H9 (cell line): ENCODE measurements around the gene GP2. TPM values are rescaled to one million over a fixed set of nuclear protein-coding genes. Genes with fewer than 3 reads are reported as not detected.

Source experiments
- DNase-seq: peaks from one replicate; pipeline ENCODE4 v3.0.0-alpha.2; 2017
- H2AFZ ChIP-seq: one replicate; pipeline ENCODE4 v1.6.1; 2013; ENCODE audit warnings: mild to moderate bottlenecking, low read length, control low read depth, moderate library complexity
- H2AK5ac ChIP-seq: 2 replicates; pipeline ENCODE4 v1.6.1; 2013; ENCODE audit warnings: low read length, control low read depth, mixed read lengths; ENCODE audit not compliant: insufficient read length
- H2BK120ac ChIP-seq: one replicate; pipeline ENCODE4 v1.6.1; 2013; ENCODE audit warnings: low read depth, mild to moderate bottlenecking, low read length, control low read depth, inconsistent platforms; ENCODE audit not compliant: poor library complexity, severe bottlenecking
- H2BK12ac ChIP-seq: 2 replicates; pipeline ENCODE4 v1.6.1; 2013; ENCODE audit warnings: low read length, control low read depth, mixed read lengths, low read depth; ENCODE audit not compliant: insufficient read length
- H2BK15ac ChIP-seq: 2 replicates; pipeline ENCODE4 v1.6.1; 2013; ENCODE audit warnings: low read depth, low read length, control low read depth
- H2BK20ac ChIP-seq: one replicate; pipeline ENCODE4 v1.6.1; 2013; ENCODE audit warnings: low read depth, mild to moderate bottlenecking, low read length, control low read depth, inconsistent platforms; ENCODE audit not compliant: poor library complexity, severe bottlenecking
- H2BK5ac ChIP-seq: 2 replicates; pipeline ENCODE4 v1.6.1; 2013; ENCODE audit warnings: low read length, control low read depth, mixed read lengths; ENCODE audit not compliant: insufficient read length
- H3K14ac ChIP-seq: 2 replicates; pipeline ENCODE4 v1.6.1; 2013; ENCODE audit warnings: low read length, control low read depth; ENCODE audit not compliant: insufficient read depth
- H3K18ac ChIP-seq: 2 replicates; pipeline ENCODE4 v1.6.1; 2013; ENCODE audit warnings: low read depth, mild to moderate bottlenecking, mixed read lengths, low read length, control low read depth; ENCODE audit not compliant: insufficient read length
- H3K23ac ChIP-seq: 2 replicates; pipeline ENCODE4 v1.6.1; 2013; ENCODE audit warnings: low read length, control low read depth, mixed read lengths, low read depth; ENCODE audit not compliant: insufficient read length
- H3K23me2 ChIP-seq: 2 replicates; pipeline ENCODE4 v1.6.1; 2013; ENCODE audit warnings: low read depth, mild to moderate bottlenecking, mixed read lengths, low read length, control low read depth; ENCODE audit not compliant: insufficient read length, poor library complexity, severe bottlenecking
- H3K27ac ChIP-seq: 2 replicates; pipeline ENCODE4 v1.5.1; 2013; ENCODE audit warnings: low read length, control low read depth, mixed read lengths, low read depth; ENCODE audit not compliant: insufficient read length
- H3K27me3 ChIP-seq: 2 replicates; pipeline ENCODE4 v1.6.1; 2013; ENCODE audit warnings: low read length, control low read depth, inconsistent platforms; ENCODE audit not compliant: insufficient read depth
- H3K4ac ChIP-seq: 2 replicates; pipeline ENCODE4 v1.6.1; 2013; ENCODE audit warnings: low read depth, mild to moderate bottlenecking, control low read depth, inconsistent platforms, low read length, moderate library complexity
- H3K4me1 ChIP-seq: 2 replicates; pipeline ENCODE4 v1.6.1; 2013; ENCODE audit warnings: low read length, control low read depth, inconsistent platforms; ENCODE audit not compliant: insufficient read depth
- H3K4me2 ChIP-seq: 2 replicates; pipeline ENCODE4 v1.6.1; 2013; ENCODE audit warnings: low read length, control low read depth, mixed read lengths; ENCODE audit not compliant: insufficient read length, insufficient read depth
- H3K56ac ChIP-seq: 2 replicates; pipeline ENCODE4 v1.6.1; 2013; ENCODE audit warnings: low read depth, mild to moderate bottlenecking, mixed read lengths, low read length, control low read depth; ENCODE audit not compliant: insufficient read length
- H3K79me1 ChIP-seq: 2 replicates; pipeline ENCODE4 v1.6.1; 2013; ENCODE audit warnings: low read depth, mild to moderate bottlenecking, moderate library complexity, low read length, control low read depth, inconsistent platforms; ENCODE audit not compliant: insufficient read depth, poor library complexity, severe bottlenecking
- H3K79me2 ChIP-seq: 2 replicates; pipeline ENCODE4 v1.6.1; 2013; ENCODE audit warnings: low read length, control low read depth, inconsistent platforms; ENCODE audit not compliant: insufficient read depth
- H3K9ac ChIP-seq: 2 replicates; pipeline ENCODE4 v1.6.1; 2013; ENCODE audit warnings: low read length, control low read depth, mixed read lengths; ENCODE audit not compliant: insufficient read length; ENCODE audit errors: extremely low read depth
- H3K9me3 ChIP-seq: one replicate; pipeline ENCODE4 v1.6.1; 2013; ENCODE audit warnings: low read depth, low read length, inconsistent platforms; ENCODE audit not compliant: control insufficient read depth
- H3T11ph ChIP-seq: one replicate; pipeline ENCODE4 v1.6.1; 2013; ENCODE audit warnings: mild to moderate bottlenecking, low read length, control low read depth, inconsistent platforms
- H4K20me1 ChIP-seq: one replicate; pipeline ENCODE4 v1.6.1; 2013; ENCODE audit not compliant: control insufficient read depth, insufficient read length, insufficient read depth
- H4K5ac ChIP-seq: 2 replicates; pipeline ENCODE4 v1.6.1; 2013; ENCODE audit warnings: low read depth, mild to moderate bottlenecking, mixed read lengths, low read length, control low read depth; ENCODE audit not compliant: insufficient read length
- H4K8ac ChIP-seq: replicated peaks from 2 replicates; pipeline ENCODE4 v1.6.1; 2013; ENCODE audit warnings: low read length, control low read depth, mixed read lengths, low read depth; ENCODE audit not compliant: insufficient read length
- H4K91ac ChIP-seq: 2 replicates; pipeline ENCODE4 v1.6.1; 2013; ENCODE audit warnings: low read depth, mild to moderate bottlenecking, moderate library complexity, mixed read lengths, low read length, control low read depth; ENCODE audit not compliant: insufficient read length
- H3K27ac Mint-ChIP-seq, 3 experiments: 2 replicates in 2 of 3; 3 replicates in 1 of 3; pipeline ENCODE4 v1.8.0; 2020 to 2021; ENCODE audit warnings: mixed read lengths in 3 of 3, mild to moderate bottlenecking in 1 of 3, moderate library complexity in 1 of 3
- H3K27me3 Mint-ChIP-seq: 2 replicates; pipeline ENCODE4 v1.8.0; 2021; ENCODE audit warnings: low read depth, mild to moderate bottlenecking, moderate library complexity, mixed read lengths
- H3K36me3 Mint-ChIP-seq, 3 experiments: 2 replicates in 2 of 3; 3 replicates in 1 of 3; pipeline ENCODE4 v1.8.0; 2020 to 2021; ENCODE audit warnings: low read depth in 3 of 3, mixed read lengths in 3 of 3; ENCODE audit not compliant: insufficient read depth in 1 of 3
- H3K4me1 Mint-ChIP-seq, 2 experiments: 2 replicates each; pipeline ENCODE4 v1.8.0; 2020; ENCODE audit warnings: mixed read lengths in 2 of 2
- H3K4me3 Mint-ChIP-seq, 2 experiments: 2 replicates in 1 of 2; 3 replicates in 1 of 2; pipeline ENCODE4 v1.8.0; 2020 to 2021; ENCODE audit warnings: mild to moderate bottlenecking in 2 of 2, mixed read lengths in 2 of 2, moderate library complexity in 1 of 2
- H3K9me3 Mint-ChIP-seq, 2 experiments: 2 replicates in 1 of 2; 3 replicates in 1 of 2; pipeline ENCODE4 v1.8.0; 2020; ENCODE audit warnings: mild to moderate bottlenecking in 2 of 2, mixed read lengths in 2 of 2, moderate library complexity in 1 of 2
- WGBS: extraction: QIAGEN DNeasy Blood & Tissue Kit; methylation state at CpG from one replicate; pipeline ENCODE4 v1.1.7; 2013; ENCODE audit warnings: missing lambda C conversion rate, low lambda C conversion rate, mixed read lengths; ENCODE audit not compliant: insufficient read length; ENCODE audit errors: extremely low coverage; 5-methylcytosine and 5-hydroxymethylcytosine counted together
- total RNA-seq: library from RNA; stranded (reverse); gene quantifications from 2 replicates; pipeline ENCODE4 v1.2.1, GENCODE V29; 2021
- TF ChIP-seq, protein P1 (sequence below): fragments of 200-600 bp; sonication (generic); conservative IDR thresholded peaks from 3 replicates; pipeline ENCODE4 v1.8.0; 2021; ENCODE audit warnings: antibody characterized with exemption, mild to moderate bottlenecking

Gene GP2
- total RNA-seq, 1 experiment from 2014 or later: not detected

DNA sequence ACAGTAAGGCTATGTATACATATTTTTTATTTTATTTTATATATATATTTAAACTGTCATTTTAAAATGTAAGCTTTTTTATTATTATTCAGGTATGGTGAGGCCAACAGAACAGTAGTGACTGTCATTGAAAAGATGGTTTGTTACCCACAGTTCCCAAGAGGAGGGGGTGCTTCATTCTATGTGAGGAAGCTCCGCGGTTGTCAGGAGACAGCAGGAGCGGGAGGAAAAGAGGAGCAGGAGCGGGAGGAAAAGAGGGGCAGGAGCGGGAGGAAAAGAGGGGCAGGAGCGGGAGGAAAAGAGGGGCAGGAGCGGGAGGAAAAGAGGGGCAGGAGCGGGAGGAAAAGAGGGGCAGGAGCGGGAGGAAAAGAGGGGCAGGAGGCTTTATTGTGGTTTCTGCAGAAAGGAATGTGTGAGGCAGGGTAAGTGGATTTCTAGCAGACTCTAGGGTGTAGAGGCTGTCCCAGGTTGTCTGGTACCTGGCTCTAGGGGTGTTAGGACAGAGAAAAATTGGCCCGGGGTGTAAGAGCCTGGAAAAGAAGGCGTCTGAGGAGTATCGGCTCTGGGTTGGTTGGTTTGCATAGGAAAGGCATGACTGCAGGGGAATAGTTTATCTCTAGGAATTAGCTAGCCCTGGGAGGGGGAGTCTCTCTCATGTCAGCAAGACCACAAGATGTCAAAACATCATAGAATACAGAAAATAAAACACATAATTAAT, 64.0 kb downstream of the GP2 start:
- H3K4me1 Mint-ChIP-seq: peaks cover 27 to 31% of the 10 kb centered on the region in 2 experiments

More for the DNA sequence above, 64.0 kb downstream of the GP2 start:
- Histone ChIP-seq H3K56ac (no peak overlapping the region), H3K14ac (no peak overlapping the region), H3K4me1 (peaks cover 6% of the 10 kb centered on the region; the same call in 1 of the 2 replicates), H3K4me2 (no peak overlapping the region), H2AK5ac (no peak overlapping the region), H2BK120ac (no peak overlapping the region), H3K23me2 (no peaks in the 10 kb centered on the region), H4K5ac (no peak overlapping the region), H3K27ac (no peak overlapping the region), H3K27me3 (no peaks in the 10 kb centered on the region), H3K9me3 (no peaks in the 10 kb centered on the region), H3K79me1 (no peaks in the 10 kb centered on the region), H4K8ac (no peak overlapping the region), H2BK15ac (no peak overlapping the region), H3T11ph (no peak overlapping the region), H2BK5ac (no peak overlapping the region), H3K9ac (no peak overlapping the region), H2BK20ac (no peak overlapping the region), H2BK12ac (no peak overlapping the region), H3K4ac (no peak overlapping the region), H4K91ac (no peak overlapping the region), H2AFZ (no peak overlapping the region), H3K18ac (no peak overlapping the region), H3K23ac (no peak overlapping the region), H3K79me2 (no peaks in the 10 kb centered on the region), H4K20me1 (no peaks in the 10 kb centered on the region)
- Mint-ChIP-seq H3K4me3 (peak overlapping the region in 1 of 2 experiments; percentile 63; a peak in 3 of 5 replicates), H3K36me3 (peaks cover 3 to 6% (median 5%) of the 10 kb centered on the region in 3 experiments; a peak in 6 of 7 replicates), H3K9me3 (peaks cover 7 to 9% of the 10 kb centered on the region in 2 experiments), H3K27me3 (no peaks in the 10 kb centered on the region; the same call in 1 of the 2 replicates), H3K27ac (peak overlapping the region in 1 of 3 experiments; percentile 29; a peak in 1 of 7 replicates)
- TF ChIP-seq, protein P1, sequence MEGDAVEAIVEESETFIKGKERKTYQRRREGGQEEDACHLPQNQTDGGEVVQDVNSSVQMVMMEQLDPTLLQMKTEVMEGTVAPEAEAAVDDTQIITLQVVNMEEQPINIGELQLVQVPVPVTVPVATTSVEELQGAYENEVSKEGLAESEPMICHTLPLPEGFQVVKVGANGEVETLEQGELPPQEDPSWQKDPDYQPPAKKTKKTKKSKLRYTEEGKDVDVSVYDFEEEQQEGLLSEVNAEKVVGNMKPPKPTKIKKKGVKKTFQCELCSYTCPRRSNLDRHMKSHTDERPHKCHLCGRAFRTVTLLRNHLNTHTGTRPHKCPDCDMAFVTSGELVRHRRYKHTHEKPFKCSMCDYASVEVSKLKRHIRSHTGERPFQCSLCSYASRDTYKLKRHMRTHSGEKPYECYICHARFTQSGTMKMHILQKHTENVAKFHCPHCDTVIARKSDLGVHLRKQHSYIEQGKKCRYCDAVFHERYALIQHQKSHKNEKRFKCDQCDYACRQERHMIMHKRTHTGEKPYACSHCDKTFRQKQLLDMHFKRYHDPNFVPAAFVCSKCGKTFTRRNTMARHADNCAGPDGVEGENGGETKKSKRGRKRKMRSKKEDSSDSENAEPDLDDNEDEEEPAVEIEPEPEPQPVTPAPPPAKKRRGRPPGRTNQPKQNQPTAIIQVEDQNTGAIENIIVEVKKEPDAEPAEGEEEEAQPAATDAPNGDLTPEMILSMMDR: no peak
- no peak for DNase-seq
- WGBS: no CpG with 5 or more reads among the region's 12 CpGs
